ENCODE data around the gene N4BP2.
"Not testable (repeated sequence)": the region's sequence is repeated elsewhere in the genome, so short reads cannot be mapped to it uniquely, and the experiment has no call there.

The N4BP2 gene

GRCh38 chr4:40056716-40057585 lies at the start of gene N4BP2:
Gene N4BP2, plus strand, starts transcription at chr4:40056850. Its CDS starts 40,491 bp downstream, at chr4:40097341.
- FAIRE-seq, result peak; percentile 85

GRCh38 chr4:40016007-40016406 lies 40.6 kb upstream of the N4BP2 start:
- no peak for FAIRE-seq

GRCh38 chr4:40020221-40020620 lies 36.4 kb upstream of the N4BP2 start:
- no peak for FAIRE-seq

GRCh38 chr4:40021116-40021515 lies 35.5 kb upstream of the N4BP2 start:
- not testable (repeated sequence) for FAIRE-seq

GRCh38 chr4:40024049-40024448 lies 32.6 kb upstream of the N4BP2 start:
- not testable (repeated sequence) for FAIRE-seq

GRCh38 chr4:40032785-40033184 lies 23.9 kb upstream of the N4BP2 start:
- no peak for FAIRE-seq

GRCh38 chr4:40033613-40034012 lies 23.0 kb upstream of the N4BP2 start:
- no peak for FAIRE-seq

GRCh38 chr4:40038977-40039376 lies 17.7 kb upstream of the N4BP2 start:
- FAIRE-seq, result no peak

- no peak for FAIRE-seq
Observed at GRCh38 chr4:40040908-40041307, 15.7 kb upstream of the N4BP2 start.

GRCh38 chr4:40043786-40044185 lies 12.9 kb upstream of the N4BP2 start:
- FAIRE-seq, result no peak

- no peak for FAIRE-seq
Observed at GRCh38 chr4:40046311-40046980, 10.2 kb upstream of the N4BP2 start.

- no peak for FAIRE-seq
Observed at GRCh38 chr4:40053161-40053560, 3.5 kb upstream of the N4BP2 start.

- FAIRE-seq, result peak; percentile 44
Observed at GRCh38 chr4:40055511-40055862, 1.2 kb upstream of the N4BP2 start.

- no peak for FAIRE-seq
Observed at GRCh38 chr4:40055863-40056715, 561 bp upstream of the N4BP2 start.

GRCh38 chr4:40057586-40058091 lies 989 bp downstream of the N4BP2 start:
- peak; percentile 98 for FAIRE-seq

- no peak for FAIRE-seq
Observed at GRCh38 chr4:40058121-40058520, 1.5 kb downstream of the N4BP2 start.

GRCh38 chr4:40058854-40059253 lies 2.2 kb downstream of the N4BP2 start:
- FAIRE-seq, result no peak

GRCh38 chr4:40059362-40059761 lies 2.7 kb downstream of the N4BP2 start:
- FAIRE-seq, result no peak

GRCh38 chr4:40065010-40065409 lies 8.4 kb downstream of the N4BP2 start:
- FAIRE-seq, result no peak

GRCh38 chr4:40066651-40067050 lies 10.0 kb downstream of the N4BP2 start:
- FAIRE-seq, result no peak

GRCh38 chr4:40070387-40070786 lies 13.7 kb downstream of the N4BP2 start:
- no peak for FAIRE-seq

GRCh38 chr4:40086421-40086820 lies 29.8 kb downstream of the N4BP2 start:
- no peak for FAIRE-seq

- no peak for FAIRE-seq
Observed at GRCh38 chr4:40087799-40088366, 31.2 kb downstream of the N4BP2 start.
